ENCODE measurements around the gene SLC16A2.

DNA sequence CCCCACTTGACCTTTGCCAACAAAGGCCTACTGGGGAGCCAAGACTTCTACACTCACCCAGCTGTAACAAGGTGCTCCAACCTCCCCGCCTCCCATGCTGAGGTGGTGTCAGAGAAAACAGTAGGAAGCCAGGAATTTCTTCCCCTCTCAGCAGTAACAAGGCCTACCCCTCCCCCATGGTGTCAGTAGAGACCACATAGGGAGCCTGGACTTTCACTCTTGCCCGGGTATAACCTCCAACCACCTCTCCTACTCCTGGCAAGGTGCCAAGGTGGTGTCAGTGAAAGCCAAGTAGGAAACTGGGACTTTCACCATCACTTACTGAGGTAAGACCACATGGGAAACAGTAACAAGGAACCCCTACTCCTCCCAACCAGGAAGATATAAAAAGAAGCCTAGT is 93.1 kb downstream of the SLC16A2 start:
- TF ChIP-seq, protein P1, sequence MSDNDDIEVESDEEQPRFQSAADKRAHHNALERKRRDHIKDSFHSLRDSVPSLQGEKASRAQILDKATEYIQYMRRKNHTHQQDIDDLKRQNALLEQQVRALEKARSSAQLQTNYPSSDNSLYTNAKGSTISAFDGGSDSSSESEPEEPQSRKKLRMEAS (IDR thresholded peaks at IDR 0.05), result no peak
- TF ChIP-seq, protein P2, sequence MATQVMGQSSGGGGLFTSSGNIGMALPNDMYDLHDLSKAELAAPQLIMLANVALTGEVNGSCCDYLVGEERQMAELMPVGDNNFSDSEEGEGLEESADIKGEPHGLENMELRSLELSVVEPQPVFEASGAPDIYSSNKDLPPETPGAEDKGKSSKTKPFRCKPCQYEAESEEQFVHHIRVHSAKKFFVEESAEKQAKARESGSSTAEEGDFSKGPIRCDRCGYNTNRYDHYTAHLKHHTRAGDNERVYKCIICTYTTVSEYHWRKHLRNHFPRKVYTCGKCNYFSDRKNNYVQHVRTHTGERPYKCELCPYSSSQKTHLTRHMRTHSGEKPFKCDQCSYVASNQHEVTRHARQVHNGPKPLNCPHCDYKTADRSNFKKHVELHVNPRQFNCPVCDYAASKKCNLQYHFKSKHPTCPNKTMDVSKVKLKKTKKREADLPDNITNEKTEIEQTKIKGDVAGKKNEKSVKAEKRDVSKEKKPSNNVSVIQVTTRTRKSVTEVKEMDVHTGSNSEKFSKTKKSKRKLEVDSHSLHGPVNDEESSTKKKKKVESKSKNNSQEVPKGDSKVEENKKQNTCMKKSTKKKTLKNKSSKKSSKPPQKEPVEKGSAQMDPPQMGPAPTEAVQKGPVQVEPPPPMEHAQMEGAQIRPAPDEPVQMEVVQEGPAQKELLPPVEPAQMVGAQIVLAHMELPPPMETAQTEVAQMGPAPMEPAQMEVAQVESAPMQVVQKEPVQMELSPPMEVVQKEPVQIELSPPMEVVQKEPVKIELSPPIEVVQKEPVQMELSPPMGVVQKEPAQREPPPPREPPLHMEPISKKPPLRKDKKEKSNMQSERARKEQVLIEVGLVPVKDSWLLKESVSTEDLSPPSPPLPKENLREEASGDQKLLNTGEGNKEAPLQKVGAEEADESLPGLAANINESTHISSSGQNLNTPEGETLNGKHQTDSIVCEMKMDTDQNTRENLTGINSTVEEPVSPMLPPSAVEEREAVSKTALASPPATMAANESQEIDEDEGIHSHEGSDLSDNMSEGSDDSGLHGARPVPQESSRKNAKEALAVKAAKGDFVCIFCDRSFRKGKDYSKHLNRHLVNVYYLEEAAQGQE (IDR thresholded peaks at IDR 0.05; ENCODE audit: low read depth), result no peak
- TF ChIP-seq, protein P3, sequence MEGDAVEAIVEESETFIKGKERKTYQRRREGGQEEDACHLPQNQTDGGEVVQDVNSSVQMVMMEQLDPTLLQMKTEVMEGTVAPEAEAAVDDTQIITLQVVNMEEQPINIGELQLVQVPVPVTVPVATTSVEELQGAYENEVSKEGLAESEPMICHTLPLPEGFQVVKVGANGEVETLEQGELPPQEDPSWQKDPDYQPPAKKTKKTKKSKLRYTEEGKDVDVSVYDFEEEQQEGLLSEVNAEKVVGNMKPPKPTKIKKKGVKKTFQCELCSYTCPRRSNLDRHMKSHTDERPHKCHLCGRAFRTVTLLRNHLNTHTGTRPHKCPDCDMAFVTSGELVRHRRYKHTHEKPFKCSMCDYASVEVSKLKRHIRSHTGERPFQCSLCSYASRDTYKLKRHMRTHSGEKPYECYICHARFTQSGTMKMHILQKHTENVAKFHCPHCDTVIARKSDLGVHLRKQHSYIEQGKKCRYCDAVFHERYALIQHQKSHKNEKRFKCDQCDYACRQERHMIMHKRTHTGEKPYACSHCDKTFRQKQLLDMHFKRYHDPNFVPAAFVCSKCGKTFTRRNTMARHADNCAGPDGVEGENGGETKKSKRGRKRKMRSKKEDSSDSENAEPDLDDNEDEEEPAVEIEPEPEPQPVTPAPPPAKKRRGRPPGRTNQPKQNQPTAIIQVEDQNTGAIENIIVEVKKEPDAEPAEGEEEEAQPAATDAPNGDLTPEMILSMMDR (IDR thresholded peaks at IDR 0.05 in 2 of 3, conservative IDR thresholded peaks at IDR 0.05 in 1 of 3; ENCODE audit: borderline replicate concordance in 1 of 3, insufficient read depth in 1 of 3, low read depth in 2 of 3, low read length in 2 of 3), result no peak
- no peak for TF ChIP-seq EZH2 (IDR thresholded peaks at IDR 0.05)

Data from HCT116 (cell line).